Upper lobe of left lung (tissue), 6 donors: ENCODE data around the gene CXCR6. TPM values are rescaled to one million over a fixed set of nuclear protein-coding genes. Genes with fewer than 3 reads are reported as not detected.

Experiments used
- ATAC-seq, 2 donors: fragments of 200-7000 bp; cut with Tn5 transposase; one replicate each; pipeline ENCODE4 v1.9.1; 2022; ENCODE audit warnings: mild to moderate bottlenecking in 2 of 2, moderate library complexity in 2 of 2; ENCODE audit not compliant: low FRiP score in 2 of 2
- DNase-seq, 2 donors: peaks; one replicate each; pipeline ENCODE4 v3.0.0-alpha.2; 2019 to 2020
- H3K27ac ChIP-seq, 4 donors: fragments of 200-600 bp; sonication (generic); one replicate each; pipeline ENCODE4 v1.5.1; 2016 to 2019
- H3K27me3 ChIP-seq, 4 donors: fragments of 200-600 bp; sonication (generic); one replicate each; pipeline ENCODE4 v1.5.1; 2017 to 2019
- H3K36me3 ChIP-seq, 4 donors: fragments of 200-600 bp; sonication (generic); one replicate each; pipeline ENCODE4 v1.5.1; 2016 to 2019
- H3K4me1 ChIP-seq, 4 donors: fragments of 200-600 bp; sonication (generic); one replicate each; pipeline ENCODE4 v1.5.1; 2018 to 2019
- H3K4me3 ChIP-seq, 4 donors: fragments of 200-600 bp; sonication (generic); one replicate each; pipeline ENCODE4 v1.5.1; 2017 to 2019; ENCODE audit warnings: mild to moderate bottlenecking in 2 of 4, moderate library complexity in 1 of 4
- H3K9me3 ChIP-seq, 4 donors: fragments of 200-600 bp; sonication (generic); one replicate each; pipeline ENCODE4 v1.5.1; 2018 to 2019
- CTCF ChIP-seq, 6 experiments: fragments of 450-650 bp in 4 of 6; fragments of 200-600 bp in 2 of 6; sonication (generic) in 2 of 6; IDR thresholded peaks; one replicate each; pipeline ENCODE4 v1.5.1; 2016 to 2019; ENCODE audit warnings: antibody characterized with exemption in 6 of 6
- EP300 ChIP-seq, 4 donors: sonication (generic); formaldehyde crosslinking; IDR thresholded peaks; one replicate each; pipeline ENCODE4 v1.5.1; 2017; ENCODE audit warnings: antibody characterized with exemption in 4 of 4, control low read depth in 2 of 4
- POLR2A ChIP-seq, 4 donors: fragments of 450-650 bp; IDR thresholded peaks; one replicate each; pipeline ENCODE4 v1.5.1; 2016 to 2017; ENCODE audit warnings: antibody characterized with exemption in 4 of 4, mild to moderate bottlenecking in 2 of 4
- POLR2AphosphoS5 ChIP-seq, 2 donors: sonication (generic); formaldehyde crosslinking; IDR thresholded peaks; one replicate each; pipeline ENCODE4 v1.5.1; 2017; ENCODE audit warnings: antibody characterized with exemption in 2 of 2
- WGBS, 2 donors: methylation state at CpG; one replicate each; pipeline ENCODE4 v1.1.5; 2017 to 2018; 5-methylcytosine and 5-hydroxymethylcytosine counted together
- total RNA-seq, 6 donors: library from RNA; depleted of rRNA in 4 of 6; stranded (reverse); fragments of >200 nt in 4 of 6; gene quantifications; one replicate each; pipeline versions ENCODE4 v1.1.0 to v1.2.1, GENCODE V29; 2016 to 2021
- donor health status: DM: no; HTN: no; CAD: no; lungs with moderate emphysema.
- donor health status: DM: no; HTN: yes; CAD: no; lungs with severe emphysema.

The CXCR6 gene
- total RNA-seq, 6 donors from 2014 or later: 2.1 to 10.2 (median 3.0) TPM

- Histone ChIP-seq H3K27me3 (no peaks in the 10 kb centered on the region), H3K36me3 (peaks cover 45 to 100% (median 78%) of the 10 kb centered on the region in 4 donors), H3K4me1 (peaks cover 0 to 9% (median 0%) of the 10 kb centered on the region in 4 donors), H3K27ac (peak overlapping the region in 2 of 4 donors; percentile 5), H3K4me3 (no peak overlapping the region), H3K9me3 (no peaks in the 10 kb centered on the region)
- TF ChIP-seq POLR2AphosphoS5 (IDR thresholded peaks at IDR 0.05) (no peak), CTCF (IDR thresholded peaks at IDR 0.05) (no peak), POLR2A (IDR thresholded peaks at IDR 0.05) (no peak), EP300 (IDR thresholded peaks at IDR 0.05) (no peak)
- DNase-seq: no peak
- ATAC-seq: no peak
- WGBS, 2 donors: 86 to 89% methylated on average over 8 to 11 of the region's 11 CpGs
Measured at GRCh38 chr3:45955017-45955647, 11.9 kb downstream of the CXCR6 start.

GRCh38 chr3:45955706-45956105, 12.4 kb downstream of the CXCR6 start:
- 85 to 93% methylated on average over 4 of the region's 4 CpGs for WGBS, 2 donors
- TF ChIP-seq POLR2AphosphoS5 (IDR thresholded peaks at IDR 0.05) (no peak), EP300 (IDR thresholded peaks at IDR 0.05) (no peak), POLR2A (IDR thresholded peaks at IDR 0.05) (no peak), CTCF (IDR thresholded peaks at IDR 0.05) (no peak)
- no peaks in the 10 kb centered on the region for H3K27me3 ChIP-seq
- DNase-seq (no peak), ATAC-seq (no peak)
- H3K4me3 ChIP-seq: no peak overlapping the region
- H3K9me3 ChIP-seq: no peaks in the 10 kb centered on the region
- peaks cover 46 to 100% (median 78%) of the 10 kb centered on the region in 4 donors for H3K36me3 ChIP-seq
- no peak overlapping the region for H3K27ac ChIP-seq
- peaks cover 0 to 9% (median 0%) of the 10 kb centered on the region in 4 donors for H3K4me1 ChIP-seq

GRCh38 chr3:45957586-45957985, 14.3 kb downstream of the CXCR6 start:
- no peak for ATAC-seq
- TF ChIP-seq POLR2AphosphoS5 (IDR thresholded peaks at IDR 0.05) (no peak), CTCF (IDR thresholded peaks at IDR 0.05) (no peak), POLR2A (IDR thresholded peaks at IDR 0.05) (no peak), EP300 (IDR thresholded peaks at IDR 0.05) (no peak)
- no peak for DNase-seq
- Histone ChIP-seq H3K27ac (peak overlapping the region in 2 of 4 donors; percentile 8 to 22), H3K9me3 (no peaks in the 10 kb centered on the region), H3K4me1 (peaks cover 0 to 6% (median 0%) of the 10 kb centered on the region in 4 donors), H3K36me3 (peaks cover 44 to 100% (median 81%) of the 10 kb centered on the region in 4 donors), H3K27me3 (no peaks in the 10 kb centered on the region), H3K4me3 (no peak overlapping the region)
- WGBS, 2 donors: 62 to 78% methylated on average over 4 to 5 of the region's 5 CpGs

GRCh38 chr3:45958321-45958791, 15.1 kb downstream of the CXCR6 start:
- ATAC-seq (peak in 1 of 2 donors; percentile 17), DNase-seq (peak in 1 of 2 donors; percentile 19)
- Histone ChIP-seq H3K36me3 (peaks cover 44 to 100% (median 84%) of the 10 kb centered on the region in 4 donors), H3K27me3 (no peaks in the 10 kb centered on the region), H3K4me1 (peaks cover 0 to 4% (median 0%) of the 10 kb centered on the region in 4 donors), H3K4me3 (no peak overlapping the region), H3K9me3 (no peaks in the 10 kb centered on the region), H3K27ac (peak overlapping the region in 2 of 4 donors; percentile 25 to 59)
- 80 to 93% methylated on average over 1 to 6 of the region's 6 CpGs for WGBS, 2 donors
- TF ChIP-seq EP300 (IDR thresholded peaks at IDR 0.05) (no peak), POLR2A (IDR thresholded peaks at IDR 0.05) (no peak), POLR2AphosphoS5 (IDR thresholded peaks at IDR 0.05) (no peak), CTCF (IDR thresholded peaks at IDR 0.05) (no peak)
